HL-60 (cell line): ENCODE results near the gene CCDC159.
"Not testable (repeated sequence)": the region's sequence is repeated elsewhere in the genome, so short reads cannot be mapped to it uniquely, and the experiment has no call there.

Source experiments
- DNase-seq, 2 experiments: peaks; one replicate each; pipeline ENCODE4 v3.0.0-alpha.2; 2010 to 2020; ENCODE audit warnings: low read depth in 1 of 2, low spot score in 1 of 2
- H3K27ac ChIP-seq: fragments of 250-450 bp; sonication (Bioruptor Pico); replicated peaks from 2 replicates; pipeline ENCODE4 v1.5.1; 2020; ENCODE audit warnings: mild to moderate bottlenecking, moderate library complexity
- H3K27me3 ChIP-seq: fragments of 250-450 bp; sonication (Bioruptor Pico); 2 replicates; pipeline ENCODE4 v1.5.1; 2021; ENCODE audit warnings: mild to moderate bottlenecking, moderate library complexity; ENCODE audit not compliant: insufficient read depth, poor library complexity, severe bottlenecking
- H3K4me3 ChIP-seq: replicated peaks from 2 replicates; pipeline ENCODE4 v1.5.1; 2011; ENCODE audit warnings: mild to moderate bottlenecking, control low read depth, low read length; ENCODE audit not compliant: insufficient read depth
- CTCF ChIP-seq: IDR thresholded peaks from one replicate; pipeline ENCODE4 v1.5.1; 2011; ENCODE audit warnings: low read length, control low read depth, inconsistent platforms; ENCODE audit not compliant: insufficient read depth
- GABPA ChIP-seq: IDR thresholded peaks from 2 replicates; pipeline ENCODE4 v1.6.1; 2012; ENCODE audit warnings: low read depth
- POLR2AphosphoS5 ChIP-seq: IDR thresholded peaks from 2 replicates; pipeline ENCODE4 v1.6.1; 2012; ENCODE audit warnings: low read depth
- REST ChIP-seq: IDR thresholded peaks from 2 replicates; pipeline ENCODE4 v1.6.1; 2012; ENCODE audit warnings: low read depth; ENCODE audit not compliant: insufficient replicate concordance
- SPI1 ChIP-seq: IDR thresholded peaks from 2 replicates; pipeline ENCODE4 v1.6.1; 2012; ENCODE audit warnings: low read depth, mild to moderate bottlenecking, borderline replicate concordance

CCDC159 gene

GRCh38 chr19:11339254-11340098 is 6.8 kb upstream of the CCDC159 start, which contains the start of gene RAB3D:
RAB3D (minus strand) TSS chr19:11339657; CDS start chr19:11337399, 2,258 bp downstream.
- Histone ChIP-seq H3K4me3 (peak within 1 kb of the TSS; percentile 80), H3K27ac (peak within 1 kb of the TSS; percentile 56), H3K27me3 (no peaks in the 10 kb centered on the region)
- peak; percentile 83 to 94 for DNase-seq
- TF ChIP-seq REST: no peak
- TF ChIP-seq SPI1: no peak
- no peak for TF ChIP-seq CTCF
- TF ChIP-seq POLR2AphosphoS5: no peak
- no peak for TF ChIP-seq GABPA

GRCh38 chr19:11340099-11340467 is 6.2 kb upstream of the CCDC159 start:
- Histone ChIP-seq H3K4me3 (peak overlapping the region; percentile 80), H3K27ac (peak overlapping the region; percentile 41)
- not testable (repeated sequence) for H3K27me3 ChIP-seq, DNase-seq

GRCh38 chr19:11342429-11342828 is 3.9 kb upstream of the CCDC159 start:
- Histone ChIP-seq H3K27ac (no peak overlapping the region), H3K4me3 (no peak overlapping the region), H3K27me3 (no peaks in the 10 kb centered on the region)
- TF ChIP-seq REST (no peak), GABPA (no peak), POLR2AphosphoS5 (no peak), CTCF (no peak), SPI1 (no peak)
- DNase-seq: no peak

- Histone ChIP-seq H3K27me3 (no peaks in the 10 kb centered on the region), H3K4me3 (peak overlapping the region; percentile 80), H3K27ac (peak overlapping the region; percentile 68)
- no peak for DNase-seq
- TF ChIP-seq CTCF (no peak), SPI1 (no peak), POLR2AphosphoS5 (no peak), REST (no peak), GABPA (no peak)
These were observed 1.1 kb upstream of the CCDC159 start for GRCh38 chr19:11345122-11345803.
